Peyer's patch (tissue), 4 donors: ENCODE data around the gene SOX10.

Experiments
- CTCF ChIP-seq, 6 experiments: fragments of 450-650 bp in 4 of 6; fragments of 200-600 bp in 2 of 6; sonication (generic) in 1 of 6; IDR thresholded peaks; one replicate each; pipeline ENCODE4 v1.5.1; 2017 to 2019; ENCODE audit warnings: antibody characterized with exemption in 6 of 6, mild to moderate bottlenecking in 3 of 6, moderate library complexity in 1 of 6
- POLR2A ChIP-seq, 2 donors: fragments of 450-650 bp; IDR thresholded peaks; one replicate each; pipeline ENCODE4 v1.5.1; 2017; ENCODE audit warnings: antibody characterized with exemption in 2 of 2, mild to moderate bottlenecking in 2 of 2, moderate library complexity in 2 of 2

GRCh38 chr22:37925767-37926166, 58.6 kb downstream of the SOX10 start:
- TF ChIP-seq POLR2A (IDR thresholded peaks at IDR 0.05), result no peak
- no peak for TF ChIP-seq CTCF (IDR thresholded peaks at IDR 0.05)
